ENCODE data around the gene RNF224.

RNF224 gene

DNA sequence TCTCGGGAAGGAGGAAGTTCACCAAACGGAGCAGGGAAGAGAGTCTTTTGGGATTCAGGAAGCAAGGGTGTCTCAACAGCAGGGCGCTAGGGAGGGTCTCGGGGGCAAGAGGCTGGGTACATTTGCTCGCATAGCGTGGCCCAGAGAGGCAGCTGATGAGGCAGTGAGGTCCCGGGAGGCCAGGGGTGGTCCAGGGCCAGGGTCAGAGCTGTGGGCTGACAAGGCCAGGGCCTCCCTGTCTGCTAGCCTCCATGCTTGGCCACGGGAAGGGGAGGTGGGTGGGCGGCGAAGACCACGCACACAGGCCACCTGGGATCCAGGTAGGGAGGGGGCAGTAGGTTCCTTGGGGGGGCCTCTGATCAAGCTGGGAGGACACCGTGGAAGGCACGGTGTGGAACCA is 15.8 kb upstream of the RNF224 start:
- TF ChIP-seq, protein P1, sequence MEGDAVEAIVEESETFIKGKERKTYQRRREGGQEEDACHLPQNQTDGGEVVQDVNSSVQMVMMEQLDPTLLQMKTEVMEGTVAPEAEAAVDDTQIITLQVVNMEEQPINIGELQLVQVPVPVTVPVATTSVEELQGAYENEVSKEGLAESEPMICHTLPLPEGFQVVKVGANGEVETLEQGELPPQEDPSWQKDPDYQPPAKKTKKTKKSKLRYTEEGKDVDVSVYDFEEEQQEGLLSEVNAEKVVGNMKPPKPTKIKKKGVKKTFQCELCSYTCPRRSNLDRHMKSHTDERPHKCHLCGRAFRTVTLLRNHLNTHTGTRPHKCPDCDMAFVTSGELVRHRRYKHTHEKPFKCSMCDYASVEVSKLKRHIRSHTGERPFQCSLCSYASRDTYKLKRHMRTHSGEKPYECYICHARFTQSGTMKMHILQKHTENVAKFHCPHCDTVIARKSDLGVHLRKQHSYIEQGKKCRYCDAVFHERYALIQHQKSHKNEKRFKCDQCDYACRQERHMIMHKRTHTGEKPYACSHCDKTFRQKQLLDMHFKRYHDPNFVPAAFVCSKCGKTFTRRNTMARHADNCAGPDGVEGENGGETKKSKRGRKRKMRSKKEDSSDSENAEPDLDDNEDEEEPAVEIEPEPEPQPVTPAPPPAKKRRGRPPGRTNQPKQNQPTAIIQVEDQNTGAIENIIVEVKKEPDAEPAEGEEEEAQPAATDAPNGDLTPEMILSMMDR (conservative IDR thresholded peaks at IDR 0.05): no peak
- no peak overlapping the region for H3K27ac ChIP-seq

- H3K27ac ChIP-seq: no peak overlapping the region
- TF ChIP-seq, protein P1 (conservative IDR thresholded peaks at IDR 0.05): no peak
These were observed 14.8 kb upstream of the RNF224 start for GRCh38 chr9:137212520-137212919.

DNA sequence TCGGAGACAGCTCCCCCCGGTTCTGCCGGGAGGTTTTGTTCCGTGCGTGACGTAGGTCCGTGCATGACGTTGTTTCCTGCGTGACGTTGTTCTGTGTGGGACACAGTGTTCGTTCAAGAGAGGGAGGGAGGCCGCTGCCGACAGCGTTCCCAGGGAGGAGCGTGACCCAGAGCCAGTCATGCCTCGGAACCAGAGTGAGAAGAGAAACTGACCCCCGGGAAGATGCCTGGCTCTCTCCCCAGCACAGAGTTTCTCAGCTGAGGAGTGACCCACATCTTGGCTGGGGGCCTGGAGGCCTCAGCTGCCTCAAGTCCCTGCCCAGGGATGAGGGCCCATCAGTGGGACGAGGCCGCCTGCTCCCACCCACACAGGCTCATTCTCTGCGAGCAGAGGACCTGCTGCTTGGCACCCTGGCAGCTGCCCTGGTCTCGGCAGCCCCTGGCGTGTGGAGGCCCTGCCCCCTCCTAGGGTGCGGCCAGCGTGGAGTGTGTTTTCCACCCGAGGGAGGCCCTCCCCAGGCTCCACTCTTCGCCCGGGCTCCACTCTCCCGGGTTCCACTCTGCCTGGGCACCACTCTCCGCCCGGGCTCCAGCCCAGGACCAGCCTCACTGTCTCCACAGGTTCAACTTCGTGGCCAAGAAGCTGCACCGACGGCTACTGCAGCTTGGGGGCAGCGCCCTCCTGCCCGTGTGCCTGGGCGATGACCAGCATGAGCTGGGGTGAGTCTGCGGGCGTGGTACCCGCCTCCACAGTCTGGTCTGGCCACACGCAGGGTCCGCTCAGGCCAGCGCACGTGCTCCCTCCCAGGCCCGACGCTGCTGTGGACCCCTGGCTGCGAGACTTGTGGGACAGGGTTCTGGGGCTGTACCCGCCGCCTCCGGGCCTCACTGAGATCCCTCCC is 13.9 kb upstream of the RNF224 start:
- no peak overlapping the region for H3K27ac ChIP-seq
- TF ChIP-seq, protein P1 (conservative IDR thresholded peaks at IDR 0.05): peak; percentile 30

DNA sequence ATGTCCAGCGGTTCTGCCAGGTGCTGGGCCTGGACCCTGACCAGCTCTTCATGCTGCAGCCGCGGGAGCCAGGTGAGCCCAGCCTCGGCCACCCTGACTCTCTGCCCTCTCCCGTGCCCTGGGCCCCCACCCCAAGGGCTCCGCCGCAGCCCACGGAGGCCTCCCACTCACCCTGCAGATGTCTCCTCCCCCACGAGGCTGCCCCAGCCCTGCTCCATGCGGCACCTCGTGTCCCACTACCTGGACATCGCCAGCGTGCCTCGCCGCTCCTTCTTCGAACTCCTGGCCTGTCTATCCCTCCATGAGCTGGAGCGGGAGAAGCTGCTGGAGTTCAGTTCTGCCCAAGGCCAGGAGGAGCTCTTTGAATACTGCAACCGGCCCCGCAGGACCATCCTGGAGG is 12.7 kb upstream of the RNF224 start:
- TF ChIP-seq, protein P1 (conservative IDR thresholded peaks at IDR 0.05): no peak
- H3K27ac ChIP-seq: no peak overlapping the region

GRCh38 chr9:137215196-137215986 is 11.9 kb upstream of the RNF224 start:
- TF ChIP-seq, protein P1 (conservative IDR thresholded peaks at IDR 0.05): no peak
- peak overlapping the region; percentile 97; the same call in 1 of the 2 replicates for H3K27ac ChIP-seq

- H3K27ac ChIP-seq: peak overlapping the region; percentile 97
- TF ChIP-seq, protein P1 (conservative IDR thresholded peaks at IDR 0.05): no peak
These were observed 10.9 kb upstream of the RNF224 start for GRCh38 chr9:137216188-137216965.
